SK-N-SH (cell line): ENCODE results near the gene IFNL4.

Experiments
- CHD2 ChIP-seq: fragments of 150-350 bp; IDR thresholded peaks from 2 replicates; pipeline ENCODE4 v1.6.1; 2018; ENCODE audit warnings: low read length; ENCODE audit not compliant: partially characterized antibody
- EP300 ChIP-seq, 2 experiments: IDR thresholded peaks; 2 replicates each; pipeline versions ENCODE4 v1.4.0 to v1.6.1; 2012; ENCODE audit warnings: borderline replicate concordance in 1 of 2, low read depth in 1 of 2, low read length in 1 of 2
- MXI1 ChIP-seq: IDR thresholded peaks from 2 replicates; pipeline ENCODE4 v1.6.1; 2012; ENCODE audit warnings: mild to moderate bottlenecking, low read depth, low read length, improper control_type of control experiment
- RAD21 ChIP-seq: IDR thresholded peaks from 2 replicates; pipeline ENCODE4 v1.6.1; 2012; ENCODE audit warnings: mild to moderate bottlenecking, low read length
- RCOR1 ChIP-seq: fragments of 150-350 bp; IDR thresholded peaks from 2 replicates; pipeline ENCODE4 v1.6.1; 2017; ENCODE audit warnings: antibody characterized with exemption, low read length
- TF ChIP-seq, protein P1 (sequence below): fragments of 200-600 bp; sonication (generic); IDR thresholded peaks from 2 replicates; pipeline ENCODE4 v1.6.1; 2017; ENCODE audit warnings: antibody characterized with exemption, mild to moderate bottlenecking, moderate library complexity
- TF ChIP-seq, protein P2 (sequence below): IDR thresholded peaks from 2 replicates; pipeline ENCODE4 v1.6.1; 2012; ENCODE audit warnings: mild to moderate bottlenecking, low read depth, low read length, moderate library complexity
- TF ChIP-seq, protein P3 (sequence below): IDR thresholded peaks from 2 replicates; pipeline ENCODE4; 2012

DNA sequence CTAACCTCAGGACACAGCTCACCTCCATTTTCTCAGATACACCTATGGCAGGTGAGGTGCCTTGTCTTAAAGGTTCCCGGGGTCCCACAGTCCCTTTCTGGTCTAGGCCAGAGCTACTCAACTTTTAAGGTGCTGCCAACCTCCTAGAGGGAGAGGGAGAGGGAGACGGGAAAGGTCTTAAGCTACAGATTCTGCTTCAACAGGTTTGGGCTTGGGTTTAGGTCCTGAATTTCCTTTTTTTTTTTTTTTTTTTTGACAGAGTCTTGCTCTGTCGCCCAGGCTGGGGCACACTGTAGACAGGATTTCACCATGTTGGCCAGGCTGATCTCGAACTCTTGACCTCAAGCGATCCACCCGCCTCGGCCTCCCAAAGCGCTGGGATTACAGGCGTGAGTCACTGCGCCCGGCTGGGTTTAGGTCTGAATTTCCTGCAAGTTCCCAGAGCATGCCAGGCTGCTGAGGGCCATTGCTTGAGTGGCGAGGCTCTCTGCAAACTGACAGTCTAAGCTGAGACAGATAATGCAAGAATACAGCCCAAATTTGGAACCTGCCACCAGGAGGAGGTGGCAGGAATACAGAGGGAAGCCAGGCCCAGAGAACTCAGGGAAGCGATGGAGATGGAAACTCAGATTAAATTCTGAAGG, 36.8 kb downstream of the IFNL4 start:
- TF ChIP-seq, protein P1, sequence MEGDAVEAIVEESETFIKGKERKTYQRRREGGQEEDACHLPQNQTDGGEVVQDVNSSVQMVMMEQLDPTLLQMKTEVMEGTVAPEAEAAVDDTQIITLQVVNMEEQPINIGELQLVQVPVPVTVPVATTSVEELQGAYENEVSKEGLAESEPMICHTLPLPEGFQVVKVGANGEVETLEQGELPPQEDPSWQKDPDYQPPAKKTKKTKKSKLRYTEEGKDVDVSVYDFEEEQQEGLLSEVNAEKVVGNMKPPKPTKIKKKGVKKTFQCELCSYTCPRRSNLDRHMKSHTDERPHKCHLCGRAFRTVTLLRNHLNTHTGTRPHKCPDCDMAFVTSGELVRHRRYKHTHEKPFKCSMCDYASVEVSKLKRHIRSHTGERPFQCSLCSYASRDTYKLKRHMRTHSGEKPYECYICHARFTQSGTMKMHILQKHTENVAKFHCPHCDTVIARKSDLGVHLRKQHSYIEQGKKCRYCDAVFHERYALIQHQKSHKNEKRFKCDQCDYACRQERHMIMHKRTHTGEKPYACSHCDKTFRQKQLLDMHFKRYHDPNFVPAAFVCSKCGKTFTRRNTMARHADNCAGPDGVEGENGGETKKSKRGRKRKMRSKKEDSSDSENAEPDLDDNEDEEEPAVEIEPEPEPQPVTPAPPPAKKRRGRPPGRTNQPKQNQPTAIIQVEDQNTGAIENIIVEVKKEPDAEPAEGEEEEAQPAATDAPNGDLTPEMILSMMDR, result no peak
- TF ChIP-seq RCOR1, result no peak
- TF ChIP-seq, protein P2, sequence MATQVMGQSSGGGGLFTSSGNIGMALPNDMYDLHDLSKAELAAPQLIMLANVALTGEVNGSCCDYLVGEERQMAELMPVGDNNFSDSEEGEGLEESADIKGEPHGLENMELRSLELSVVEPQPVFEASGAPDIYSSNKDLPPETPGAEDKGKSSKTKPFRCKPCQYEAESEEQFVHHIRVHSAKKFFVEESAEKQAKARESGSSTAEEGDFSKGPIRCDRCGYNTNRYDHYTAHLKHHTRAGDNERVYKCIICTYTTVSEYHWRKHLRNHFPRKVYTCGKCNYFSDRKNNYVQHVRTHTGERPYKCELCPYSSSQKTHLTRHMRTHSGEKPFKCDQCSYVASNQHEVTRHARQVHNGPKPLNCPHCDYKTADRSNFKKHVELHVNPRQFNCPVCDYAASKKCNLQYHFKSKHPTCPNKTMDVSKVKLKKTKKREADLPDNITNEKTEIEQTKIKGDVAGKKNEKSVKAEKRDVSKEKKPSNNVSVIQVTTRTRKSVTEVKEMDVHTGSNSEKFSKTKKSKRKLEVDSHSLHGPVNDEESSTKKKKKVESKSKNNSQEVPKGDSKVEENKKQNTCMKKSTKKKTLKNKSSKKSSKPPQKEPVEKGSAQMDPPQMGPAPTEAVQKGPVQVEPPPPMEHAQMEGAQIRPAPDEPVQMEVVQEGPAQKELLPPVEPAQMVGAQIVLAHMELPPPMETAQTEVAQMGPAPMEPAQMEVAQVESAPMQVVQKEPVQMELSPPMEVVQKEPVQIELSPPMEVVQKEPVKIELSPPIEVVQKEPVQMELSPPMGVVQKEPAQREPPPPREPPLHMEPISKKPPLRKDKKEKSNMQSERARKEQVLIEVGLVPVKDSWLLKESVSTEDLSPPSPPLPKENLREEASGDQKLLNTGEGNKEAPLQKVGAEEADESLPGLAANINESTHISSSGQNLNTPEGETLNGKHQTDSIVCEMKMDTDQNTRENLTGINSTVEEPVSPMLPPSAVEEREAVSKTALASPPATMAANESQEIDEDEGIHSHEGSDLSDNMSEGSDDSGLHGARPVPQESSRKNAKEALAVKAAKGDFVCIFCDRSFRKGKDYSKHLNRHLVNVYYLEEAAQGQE, result no peak
- no peak for TF ChIP-seq CHD2
- TF ChIP-seq EP300 (IDR thresholded peaks at IDR 0.05; ENCODE audit: borderline replicate concordance in 1 of 2, low read depth in 1 of 2, low read length in 1 of 2), result no peak
- TF ChIP-seq, protein P3, sequence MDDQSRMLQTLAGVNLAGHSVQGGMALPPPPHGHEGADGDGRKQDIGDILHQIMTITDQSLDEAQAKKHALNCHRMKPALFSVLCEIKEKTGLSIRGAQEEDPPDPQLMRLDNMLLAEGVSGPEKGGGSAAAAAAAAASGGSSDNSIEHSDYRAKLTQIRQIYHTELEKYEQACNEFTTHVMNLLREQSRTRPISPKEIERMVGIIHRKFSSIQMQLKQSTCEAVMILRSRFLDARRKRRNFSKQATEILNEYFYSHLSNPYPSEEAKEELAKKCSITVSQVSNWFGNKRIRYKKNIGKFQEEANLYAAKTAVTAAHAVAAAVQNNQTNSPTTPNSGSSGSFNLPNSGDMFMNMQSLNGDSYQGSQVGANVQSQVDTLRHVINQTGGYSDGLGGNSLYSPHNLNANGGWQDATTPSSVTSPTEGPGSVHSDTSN, result no peak
- TF ChIP-seq MXI1, result no peak
- no peak for TF ChIP-seq RAD21
